K562 (cell line): ENCODE measurements around the gene DLK2. TPM values are rescaled to one million over a fixed set of nuclear protein-coding genes. Genes with fewer than 3 reads are reported as not detected.

Experiments
- CBFB ChIP-seq: sonication (generic); formaldehyde crosslinking; IDR thresholded peaks from 2 replicates; pipeline ENCODE4 v1.4.0; 2020; ENCODE audit warnings: mild to moderate bottlenecking, missing genetic modification reagents
- CCAR2 ChIP-seq: fragments of 200-400 bp; formaldehyde crosslinking; IDR thresholded peaks from 2 replicates; pipeline ENCODE4 v1.6.1; 2017; ENCODE audit warnings: mild to moderate bottlenecking, low read depth, low read length
- EGR1 ChIP-seq: fragments of 450-650 bp; conservative IDR thresholded peaks from 2 replicates; pipeline ENCODE4 v1.6.1; 2017; ENCODE audit warnings: mild to moderate bottlenecking
- GTF2B ChIP-seq: IDR thresholded peaks from 2 replicates; pipeline ENCODE4 v1.6.1; 2011; ENCODE audit not compliant: insufficient read length; ENCODE audit errors: extremely low read depth
- MEIS2 ChIP-seq: fragments of 450-650 bp; IDR thresholded peaks from 2 replicates; pipeline ENCODE4 v1.6.1; 2014; ENCODE audit warnings: mild to moderate bottlenecking; ENCODE audit not compliant: partially characterized antibody
- MYNN ChIP-seq, 2 experiments: sonication (generic); formaldehyde crosslinking in 1 of 2; IDR thresholded peaks; 2 replicates each; pipeline versions ENCODE4 v1.5.0 to v1.6.1; 2016 to 2020; ENCODE audit warnings: antibody characterized with exemption in 1 of 2, missing genetic modification reagents in 1 of 2
- NCOA4 ChIP-seq: fragments of 450-650 bp; IDR thresholded peaks from 2 replicates; pipeline ENCODE4 v1.6.1; 2018; ENCODE audit warnings: mild to moderate bottlenecking; ENCODE audit not compliant: partially characterized antibody
- NCOA6 ChIP-seq: fragments of 450-650 bp; IDR thresholded peaks from 2 replicates; pipeline ENCODE4 v1.6.1; 2017; ENCODE audit warnings: mild to moderate bottlenecking
- NFIC ChIP-seq: fragments of 450-650 bp; IDR thresholded peaks from 2 replicates; pipeline ENCODE4 v1.6.1; 2017; ENCODE audit warnings: mild to moderate bottlenecking, inconsistent platforms
- NFRKB ChIP-seq: fragments of 450-650 bp; IDR thresholded peaks from 2 replicates; pipeline ENCODE4 v1.6.1; 2016; ENCODE audit warnings: low read depth
- NFXL1 ChIP-seq: fragments of 450-650 bp; formaldehyde crosslinking; IDR thresholded peaks from 2 replicates; pipeline ENCODE4 v1.4.0; 2021; ENCODE audit warnings: mild to moderate bottlenecking
- PHF21A ChIP-seq: fragments of 450-650 bp; IDR thresholded peaks from 2 replicates; pipeline ENCODE4 v1.6.1; 2017; ENCODE audit warnings: low read depth, borderline replicate concordance
- POLR2A ChIP-seq: fragments of 450-650 bp; conservative IDR thresholded peaks from 2 replicates; pipeline ENCODE4 v1.6.1; 2016
- POLR2AphosphoS5 ChIP-seq: IDR thresholded peaks from 2 replicates; pipeline ENCODE4 v1.6.1; 2011; ENCODE audit warnings: mild to moderate bottlenecking, low read depth, low read length, moderate library complexity; ENCODE audit not compliant: control insufficient read depth, insufficient read depth
- POLR2H ChIP-seq: IDR thresholded peaks from 2 replicates; pipeline ENCODE4 v1.6.1; 2016; ENCODE audit warnings: missing genetic modification characterization, low read depth, mild to moderate bottlenecking, control low read depth, missing compliant biosample characterization, moderate library complexity
- SMARCA5 ChIP-seq: fragments of 450-650 bp; IDR thresholded peaks from 2 replicates; pipeline ENCODE4 v1.6.1; 2016
- SREBF2 ChIP-seq: sonication (generic); formaldehyde crosslinking; IDR thresholded peaks from 2 replicates; pipeline ENCODE4 v1.4.0; 2020; ENCODE audit warnings: mild to moderate bottlenecking, missing genetic modification reagents
- STAT5A ChIP-seq: IDR thresholded peaks from 2 replicates; pipeline ENCODE4 v1.6.1; 2012; ENCODE audit warnings: low read length, inconsistent platforms, borderline replicate concordance
- TAF1 ChIP-seq: IDR thresholded peaks from 2 replicates; pipeline ENCODE4 v1.6.1; 2011; ENCODE audit warnings: mild to moderate bottlenecking, low read length, moderate library complexity; ENCODE audit not compliant: insufficient read depth, control insufficient read depth, severe bottlenecking; ENCODE audit errors: extremely low read depth
- TSHZ1 ChIP-seq: fragments of 250-450 bp; sonication (Bioruptor Pico); IDR thresholded peaks from 2 replicates; pipeline ENCODE4 v1.4.0; 2020; ENCODE audit warnings: mild to moderate bottlenecking, moderate library complexity
- ZNF184 ChIP-seq: sonication (generic); formaldehyde crosslinking; IDR thresholded peaks from 2 replicates; pipeline ENCODE4 v1.5.0; 2020; ENCODE audit warnings: missing genetic modification reagents
- ZNF232 ChIP-seq: sonication (generic); formaldehyde crosslinking; IDR thresholded peaks from 2 replicates; pipeline ENCODE4 v1.8.0; 2022; ENCODE audit warnings: mild to moderate bottlenecking, missing genetic modification reagents
- ZNF282 ChIP-seq: sonication (generic); formaldehyde crosslinking; IDR thresholded peaks from 2 replicates; pipeline ENCODE4 v1.8.1; 2023; ENCODE audit warnings: missing genetic modification reagents
- ZNF717 ChIP-seq: fragments of 250-450 bp; sonication (Bioruptor Pico); IDR thresholded peaks from 2 replicates; pipeline ENCODE4 v1.5.0; 2021
- polyA plus RNA-seq, 8 experiments: library from polyadenylated mRNA; depleted of rRNA in 4 of 8; stranded (reverse) in 5 of 8; unstranded in 3 of 8; fragments of >200 nt; fragmentation: Nextera tagmentation in 2 of 8; fragmentation: Illumina TruSeq in 1 of 8; extraction: Ambion mirVana in 2 of 8; extraction: Trizol in 1 of 8; gene quantifications; 2 replicates each; pipeline versions ENCODE4 v1.2.1 to v1.2.3, GENCODE V29; 2011 to 2014; ENCODE audit warnings: inconsistent platforms in 1 of 8, missing spikeins in 1 of 8
- total RNA-seq, 7 experiments: library from RNA; depleted of rRNA in 6 of 7; stranded (reverse); fragments of >200 nt in 6 of 7; fragmentation: Illumina TruSeq in 2 of 7; extraction: Trizol in 2 of 7; gene quantifications; 2 replicates each; pipeline versions ENCODE4 v1.2.1 to v1.2.3, GENCODE V29; 2011 to 2021; ENCODE audit warnings: low replicate concordance in 1 of 7
- TF ChIP-seq, protein P1 (sequence below): fragments of 250-450 bp; sonication (Bioruptor Pico); IDR thresholded peaks from 2 replicates; pipeline ENCODE4 v1.5.0; 2020; ENCODE audit warnings: mild to moderate bottlenecking, borderline replicate concordance
- TF ChIP-seq, protein P2 (sequence below): fragments of 450-650 bp; IDR thresholded peaks from 2 replicates; pipeline ENCODE4 v1.6.1; 2016; ENCODE audit warnings: low read depth, mild to moderate bottlenecking, moderate library complexity

The DLK2 gene
- total and polyA plus RNA-seq, 9 of the 15 experiments (the other 6 are each of a cell fraction or from before 2014, with no cell fraction given), result 0.11 to 0.53 (median 0.29) TPM; not detected in 3

- TF ChIP-seq, protein P1, sequence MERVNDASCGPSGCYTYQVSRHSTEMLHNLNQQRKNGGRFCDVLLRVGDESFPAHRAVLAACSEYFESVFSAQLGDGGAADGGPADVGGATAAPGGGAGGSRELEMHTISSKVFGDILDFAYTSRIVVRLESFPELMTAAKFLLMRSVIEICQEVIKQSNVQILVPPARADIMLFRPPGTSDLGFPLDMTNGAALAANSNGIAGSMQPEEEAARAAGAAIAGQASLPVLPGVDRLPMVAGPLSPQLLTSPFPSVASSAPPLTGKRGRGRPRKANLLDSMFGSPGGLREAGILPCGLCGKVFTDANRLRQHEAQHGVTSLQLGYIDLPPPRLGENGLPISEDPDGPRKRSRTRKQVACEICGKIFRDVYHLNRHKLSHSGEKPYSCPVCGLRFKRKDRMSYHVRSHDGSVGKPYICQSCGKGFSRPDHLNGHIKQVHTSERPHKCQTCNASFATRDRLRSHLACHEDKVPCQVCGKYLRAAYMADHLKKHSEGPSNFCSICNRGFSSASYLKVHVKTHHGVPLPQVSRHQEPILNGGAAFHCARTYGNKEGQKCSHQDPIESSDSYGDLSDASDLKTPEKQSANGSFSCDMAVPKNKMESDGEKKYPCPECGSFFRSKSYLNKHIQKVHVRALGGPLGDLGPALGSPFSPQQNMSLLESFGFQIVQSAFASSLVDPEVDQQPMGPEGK, result no peak
- no peak for TF ChIP-seq POLR2H (tag)
- TF ChIP-seq ZNF717 (CRISPR knock-in tag), result no peak
- no peak for TF ChIP-seq NFRKB
- TF ChIP-seq, protein P2, sequence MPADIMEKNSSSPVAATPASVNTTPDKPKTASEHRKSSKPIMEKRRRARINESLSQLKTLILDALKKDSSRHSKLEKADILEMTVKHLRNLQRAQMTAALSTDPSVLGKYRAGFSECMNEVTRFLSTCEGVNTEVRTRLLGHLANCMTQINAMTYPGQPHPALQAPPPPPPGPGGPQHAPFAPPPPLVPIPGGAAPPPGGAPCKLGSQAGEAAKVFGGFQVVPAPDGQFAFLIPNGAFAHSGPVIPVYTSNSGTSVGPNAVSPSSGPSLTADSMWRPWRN, result no peak
- TF ChIP-seq MEIS2, result no peak
- no peak for TF ChIP-seq ZNF282 (CRISPR knock-in tag)
- TF ChIP-seq SREBF2 (CRISPR knock-in tag), result no peak
- TF ChIP-seq POLR2AphosphoS5, result no peak
- TF ChIP-seq POLR2A, result no peak
- TF ChIP-seq GTF2B, result no peak
- TF ChIP-seq TSHZ1 (CRISPR knock-in tag), result no peak
- TF ChIP-seq EGR1, result no peak
- TF ChIP-seq PHF21A, result no peak
- TF ChIP-seq TAF1, result no peak
- TF ChIP-seq NFXL1 (CRISPR knock-in tag), result no peak
- no peak for TF ChIP-seq NFIC
- TF ChIP-seq NCOA4, result no peak
- no peak for TF ChIP-seq ZNF232
- no peak for TF ChIP-seq NCOA6
- 0 out of 2 replicates have a peak, but pooled peaks have one; percentile 35 for TF ChIP-seq SMARCA5
- TF ChIP-seq CBFB (CRISPR knock-in tag), result 0 out of 2 replicates have a peak, but pooled peaks have one; percentile 9
- TF ChIP-seq MYNN (IDR thresholded peaks at IDR 0.05), result no peak
- no peak for TF ChIP-seq MYNN (CRISPR knock-in tag; IDR thresholded peaks at IDR 0.05)
- TF ChIP-seq STAT5A, result no peak
- TF ChIP-seq ZNF184, result no peak
- TF ChIP-seq CCAR2, result no peak
Measured at GRCh38 chr6:43428112-43428570, 27.2 kb downstream of the DLK2 start (continued).
